ES-I3 (cell line): ENCODE measurements around the gene SNED1.
"Not testable (repeated sequence)": the region's sequence is repeated elsewhere in the genome, so short reads cannot be mapped to it uniquely, and the experiment has no call there.

ENCODE experiments used
- H3K36me3 ChIP-seq: 2 replicates; pipeline ENCODE4 v1.6.1; 2013; ENCODE audit warnings: mild to moderate bottlenecking, low read length, control low read depth, moderate library complexity; ENCODE audit not compliant: insufficient read depth
- H3K4me1 ChIP-seq: 2 replicates; pipeline ENCODE4 v1.6.1; 2013; ENCODE audit warnings: mild to moderate bottlenecking, control low read depth, low read length; ENCODE audit not compliant: insufficient read depth
- H3K9ac ChIP-seq: 2 replicates; pipeline ENCODE4 v1.6.1; 2013; ENCODE audit warnings: low read depth, mild to moderate bottlenecking, low read length, moderate library complexity
- H3K9me3 ChIP-seq: 2 replicates; pipeline ENCODE4 v1.6.1; 2013; ENCODE audit warnings: mild to moderate bottlenecking, low read length, moderate library complexity; ENCODE audit not compliant: control insufficient read depth, insufficient read depth

SNED1 gene

GRCh38 chr2:241093133-241093781 lies 94.8 kb downstream of the SNED1 start:
- H3K9ac ChIP-seq, H3K9me3 ChIP-seq: not testable (repeated sequence)
- Histone ChIP-seq H3K4me1 (peaks cover 15% of the 10 kb centered on the region), H3K36me3 (peaks cover 12% of the 10 kb centered on the region)

DNA sequence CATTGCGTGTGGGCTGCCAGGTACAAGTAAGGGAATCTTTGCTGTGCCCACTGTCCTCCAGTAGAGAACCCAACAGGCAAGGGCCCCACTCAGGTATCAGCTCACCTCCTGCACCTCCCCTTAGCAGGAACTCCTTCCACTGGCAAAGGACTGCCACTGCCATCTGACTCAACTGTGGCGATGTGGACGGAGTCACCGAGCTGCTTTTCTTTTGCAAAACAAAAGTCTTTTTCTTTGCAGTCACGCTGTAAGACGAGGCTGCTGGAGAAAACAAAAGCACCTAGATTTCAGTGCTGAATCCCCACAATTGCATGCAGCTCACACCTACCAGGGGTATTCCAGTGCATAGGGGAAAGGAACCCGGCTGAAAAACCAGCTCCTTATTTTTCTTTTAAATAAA lies 95.8 kb downstream of the SNED1 start:
- no peaks in the 10 kb centered on the region for H3K9me3 ChIP-seq
- H3K4me1 ChIP-seq, result peaks cover 15% of the 10 kb centered on the region
- H3K9ac ChIP-seq, result no peak overlapping the region
- H3K36me3 ChIP-seq, result peaks cover 12% of the 10 kb centered on the region

DNA sequence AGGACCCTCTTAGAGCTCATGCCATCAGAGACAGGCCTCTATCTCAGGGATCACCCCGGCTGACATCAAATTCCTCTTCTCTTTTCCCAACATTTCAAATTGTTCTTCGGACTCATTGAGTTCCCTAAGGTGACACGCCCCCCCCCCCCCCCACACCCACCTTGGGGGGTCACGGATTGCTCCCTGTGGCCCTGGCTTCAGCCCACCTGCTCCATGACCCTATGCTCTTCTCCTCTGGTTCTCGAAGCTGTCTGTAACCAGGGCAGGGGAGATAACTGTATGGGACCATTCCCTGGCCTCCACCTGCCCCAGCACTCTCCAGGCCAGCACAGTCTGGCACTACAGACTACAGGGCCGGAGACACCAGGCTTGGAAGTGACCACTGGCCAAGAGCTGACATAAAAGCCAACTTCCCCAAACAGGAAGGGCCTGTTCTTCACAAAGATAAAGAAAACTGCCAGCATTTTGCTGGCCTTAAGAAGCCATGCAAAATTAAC lies 96.6 kb downstream of the SNED1 start:
- H3K9ac ChIP-seq, result no peak overlapping the region
- H3K4me1 ChIP-seq, result peaks cover 15% of the 10 kb centered on the region
- H3K36me3 ChIP-seq, result peaks cover 16% of the 10 kb centered on the region
- H3K9me3 ChIP-seq, result no peaks in the 10 kb centered on the region

GRCh38 chr2:241095594-241096290 lies 97.3 kb downstream of the SNED1 start:
- Histone ChIP-seq H3K9me3 (no peaks in the 10 kb centered on the region), H3K9ac (no peak overlapping the region), H3K36me3 (peaks cover 16% of the 10 kb centered on the region), H3K4me1 (peaks cover 15% of the 10 kb centered on the region)

DNA sequence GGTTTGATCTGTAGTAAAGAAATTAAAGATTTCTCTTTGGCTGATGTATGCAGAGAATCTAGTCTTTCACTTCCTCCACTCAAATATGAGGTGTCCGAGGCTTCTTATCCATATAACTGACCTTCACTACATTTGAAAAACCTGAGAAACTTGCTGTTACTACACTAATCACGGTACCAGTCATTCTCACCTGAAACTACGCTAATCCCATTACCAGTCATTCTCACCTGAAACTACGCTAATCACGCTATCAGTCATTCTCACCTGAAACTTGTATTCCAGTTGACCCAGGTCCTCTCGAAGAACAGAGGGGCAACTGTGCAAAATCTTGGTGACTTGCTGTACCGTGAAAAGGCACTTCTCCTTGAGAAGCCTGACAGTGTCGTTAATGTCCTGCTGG lies 98.6 kb downstream of the SNED1 start:
- no peak overlapping the region for H3K9ac ChIP-seq
- peaks cover 15% of the 10 kb centered on the region for H3K4me1 ChIP-seq
- H3K36me3 ChIP-seq, result peaks cover 16% of the 10 kb centered on the region
- H3K9me3 ChIP-seq, result no peaks in the 10 kb centered on the region

DNA sequence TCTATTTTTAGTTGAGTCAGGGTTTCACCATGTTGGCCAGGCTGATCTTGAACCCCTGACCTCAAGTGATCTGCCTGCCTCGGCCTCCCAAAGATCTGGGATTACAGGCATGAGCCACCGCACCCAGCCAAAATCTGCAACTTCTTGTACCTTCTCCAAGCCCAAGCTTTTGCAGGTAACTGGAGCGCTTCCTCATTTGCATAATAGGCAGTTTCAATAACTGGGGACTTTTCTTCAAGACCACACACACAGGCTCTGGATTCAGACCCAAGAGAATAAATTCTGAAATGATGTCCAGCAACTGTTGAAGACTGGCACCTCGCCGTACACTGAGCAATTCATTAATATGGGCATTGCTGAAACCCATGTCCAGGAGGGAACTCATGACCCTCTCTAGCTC lies 100.8 kb downstream of the SNED1 start:
- Histone ChIP-seq H3K4me1 (peaks cover 8% of the 10 kb centered on the region), H3K36me3 (peaks cover 7% of the 10 kb centered on the region; the same call in 1 of the 2 replicates), H3K9me3 (no peaks in the 10 kb centered on the region), H3K9ac (no peak overlapping the region)

GRCh38 chr2:241102239-241102803 lies 103.9 kb downstream of the SNED1 start, which contains the start of gene MTERF4:
TSS of gene MTERF4 (minus strand) at chr2:241102287. CDS start at chr2:241102273, 14 bp downstream.
- H3K9ac ChIP-seq, result peak within 1 kb of the TSS; percentile 95
- H3K36me3 ChIP-seq, result peaks cover 6% of the 10 kb centered on the region; the same call in 1 of the 2 replicates
- H3K4me1 ChIP-seq, result no peaks in the 10 kb centered on the region
- H3K9me3 ChIP-seq, result no peaks in the 10 kb centered on the region

GRCh38 chr2:241103176-241103595 lies 104.8 kb downstream of the SNED1 start:
- H3K9me3 ChIP-seq, result no peaks in the 10 kb centered on the region
- peaks cover 4% of the 10 kb centered on the region; the same call in 1 of the 2 replicates for H3K36me3 ChIP-seq
- H3K9ac ChIP-seq, result peak overlapping the region; percentile 95
- H3K4me1 ChIP-seq, result no peaks in the 10 kb centered on the region

DNA sequence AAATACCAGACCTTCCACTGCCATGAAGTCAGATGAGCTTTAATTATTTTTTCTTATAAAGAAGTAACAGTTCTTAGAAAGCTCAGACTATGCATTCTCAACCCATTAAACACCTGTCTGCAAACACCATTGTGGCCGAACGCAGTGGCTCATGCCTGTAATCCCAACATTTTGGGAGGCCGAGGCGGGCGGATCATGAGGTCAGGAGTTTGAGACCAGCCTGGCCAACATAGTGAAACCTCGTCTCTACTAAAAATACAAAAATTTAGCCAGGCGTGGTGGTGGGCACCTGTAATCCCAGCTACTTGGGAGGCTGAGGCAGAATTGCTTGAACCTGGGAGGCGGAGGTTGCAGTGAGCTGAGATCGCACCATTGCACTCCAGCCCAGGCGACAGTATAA lies 106.2 kb downstream of the SNED1 start:
- H3K4me1 ChIP-seq, H3K9ac ChIP-seq, H3K9me3 ChIP-seq, H3K36me3 ChIP-seq: not testable (repeated sequence)

GRCh38 chr2:241105641-241106040 lies 107.2 kb downstream of the SNED1 start:
- H3K36me3 ChIP-seq, result no peaks in the 10 kb centered on the region
- no peaks in the 10 kb centered on the region for H3K9me3 ChIP-seq
- no peaks in the 10 kb centered on the region for H3K4me1 ChIP-seq
- H3K9ac ChIP-seq, result no peak overlapping the region

- Histone ChIP-seq H3K9me3 (no peaks in the 10 kb centered on the region), H3K9ac (no peak overlapping the region), H3K36me3 (no peaks in the 10 kb centered on the region), H3K4me1 (no peaks in the 10 kb centered on the region)
Measured at GRCh38 chr2:241107031-241107783, 108.8 kb downstream of the SNED1 start.

DNA sequence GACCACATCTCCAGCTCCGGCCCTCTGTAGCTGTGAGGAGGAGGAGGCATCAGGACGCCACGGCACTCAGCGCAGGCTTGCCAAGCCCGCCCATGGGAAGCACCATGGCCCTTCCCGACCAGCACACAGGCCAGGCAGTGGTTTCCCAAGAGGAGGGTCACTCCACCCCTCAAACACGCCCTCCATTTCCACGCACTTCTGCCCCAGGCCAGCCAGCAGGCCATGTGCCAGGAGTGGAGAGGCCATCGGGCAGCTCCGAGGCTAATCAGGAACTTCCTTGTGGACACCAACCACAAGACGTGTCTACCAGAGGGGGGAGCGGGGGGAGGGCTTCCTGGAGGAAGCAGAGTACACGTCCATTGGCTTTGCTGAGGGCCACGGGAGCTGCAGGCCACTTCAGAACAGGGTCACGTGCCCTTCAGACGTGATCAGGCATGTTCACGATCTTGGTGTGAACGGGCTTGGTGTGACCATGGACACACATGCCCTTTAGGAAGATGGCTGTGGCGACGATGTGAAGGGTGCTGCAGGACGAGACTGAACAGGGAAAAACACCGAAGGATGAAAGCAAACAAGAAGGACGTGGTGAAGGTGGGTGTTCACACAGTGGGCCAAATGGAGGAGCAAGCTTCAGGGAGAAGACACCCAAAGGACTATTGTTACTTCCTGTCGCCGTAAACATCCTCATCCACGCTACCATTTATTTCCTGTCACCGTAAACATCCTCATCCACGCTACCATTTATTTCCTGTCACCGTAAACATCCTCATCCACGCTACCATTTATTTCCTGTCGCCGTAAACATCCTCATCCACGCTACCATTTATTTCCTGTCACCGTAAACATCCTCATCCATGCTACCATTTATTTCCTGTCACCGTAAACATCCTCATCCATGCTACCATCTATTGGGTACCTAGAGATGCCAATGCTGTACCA lies 110.1 kb downstream of the SNED1 start:
- no peaks in the 10 kb centered on the region for H3K36me3 ChIP-seq
- H3K4me1 ChIP-seq, result no peaks in the 10 kb centered on the region

DNA sequence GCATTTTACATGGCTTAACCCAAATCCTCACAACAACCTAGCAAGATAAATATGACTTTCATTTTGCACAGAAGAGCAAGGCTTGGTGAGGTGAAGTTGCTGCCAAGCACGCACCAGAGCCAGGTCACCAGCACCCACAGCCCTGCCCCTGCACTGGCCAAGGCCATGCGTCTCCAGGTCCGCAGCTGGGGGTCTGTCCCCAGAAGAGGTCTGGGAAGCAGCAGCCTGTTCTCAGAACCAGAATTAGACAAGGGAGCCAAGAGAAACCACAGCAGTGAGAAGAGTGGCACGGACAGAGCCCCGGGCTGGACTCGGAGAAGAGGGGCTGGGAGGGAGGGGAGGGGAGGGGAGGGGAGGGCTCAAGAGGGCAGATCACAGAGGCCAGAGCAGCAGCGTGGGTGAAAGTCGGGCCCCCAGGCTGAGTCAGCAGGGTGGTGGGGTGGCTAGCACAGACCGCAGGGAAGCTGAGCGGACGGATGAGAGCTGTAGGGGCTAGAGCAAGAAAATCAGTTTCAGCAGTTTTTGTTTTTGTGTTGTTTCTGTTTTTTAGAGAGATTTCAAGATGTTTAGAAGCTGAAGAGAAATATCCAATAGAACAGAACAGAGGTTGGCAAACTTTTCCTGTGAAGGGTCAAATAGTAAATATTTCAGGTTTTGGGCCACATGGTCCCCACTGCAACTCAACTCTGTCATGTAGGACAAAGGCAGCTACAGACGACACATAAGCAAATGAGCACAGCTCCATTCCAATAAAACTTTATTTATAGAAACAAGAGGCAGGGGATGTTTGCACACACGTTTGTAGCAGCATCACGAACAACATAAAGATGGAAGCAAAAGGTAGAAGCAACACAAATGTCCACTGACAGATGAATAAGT lies 111.0 kb downstream of the SNED1 start:
- Histone ChIP-seq H3K9ac (no peak overlapping the region), H3K9me3 (no peaks in the 10 kb centered on the region), H3K36me3 (no peaks in the 10 kb centered on the region), H3K4me1 (no peaks in the 10 kb centered on the region)

More for the DNA sequence above, 110.1 kb downstream of the SNED1 start:
- Histone ChIP-seq H3K9me3 (no peaks in the 10 kb centered on the region), H3K9ac (no peak overlapping the region)
